BJ (cell line): ENCODE data around the gene UBE2L3. TPM values are rescaled to one million over a fixed set of nuclear protein-coding genes. Genes with fewer than 3 reads are reported as not detected.

Experiments
- CTCF ChIA-PET: fragments of 350-600 bp; formaldehyde crosslinking; extraction: SDS; loops from one replicate; lab custom pipeline; 2021; ENCODE audit warnings: antibody characterized with exemption, inconsistent platforms; lab: Yijun Ruan, JAX
- POLR2A ChIA-PET: fragments of 300-600 bp; sonication (Branson Sonifier 250); formaldehyde crosslinking; extraction: SDS; loops from one replicate; lab custom pipeline; 2021; ENCODE audit warnings: antibody characterized with exemption; lab: Charles Lee
- DNase-seq: peaks from one replicate; pipeline ENCODE4 v3.0.0-alpha.2; 2011; ENCODE audit warnings: low read depth
- H3K27me3 ChIP-seq: 2 replicates; pipeline ENCODE4 v1.6.0; 2011; ENCODE audit warnings: low read length; ENCODE audit not compliant: control insufficient read depth, insufficient read depth
- H3K36me3 ChIP-seq: 2 replicates; pipeline ENCODE4 v1.5.1; 2011; ENCODE audit warnings: low read length; ENCODE audit not compliant: control insufficient read depth, insufficient read depth
- H3K4me3 ChIP-seq: 2 replicates; pipeline ENCODE4 v1.5.1; 2011; ENCODE audit warnings: low read depth, mild to moderate bottlenecking, control low read depth, low read length
- CTCF ChIP-seq: IDR thresholded peaks from 2 replicates; pipeline ENCODE4 v1.5.1; 2011; ENCODE audit warnings: low read depth, mild to moderate bottlenecking, control low read depth, inconsistent platforms, low read length, moderate library complexity; ENCODE audit not compliant: insufficient read depth
- polyA plus RNA-seq: library from polyadenylated mRNA; depleted of rRNA; stranded (reverse); fragments of >200 nt; gene quantifications from 2 replicates; pipeline ENCODE4 v1.2.3, GENCODE V29; 2011

Gene UBE2L3
- polyA plus RNA-seq, 1 experiment, result 47.3 TPM

- H3K4me3 ChIP-seq, result no peak overlapping the region
- ChIA-PET POLR2A (no interaction called here), CTCF (interaction anchor here (1.8 to 2.3 kb wide), 2 partner anchors 19 to 72 kb away, joined by 6 to 7 read pairs; partner anchors contain the start of gene SDF2L1)
- TF ChIP-seq CTCF, result no peak
- no peaks in the 10 kb centered on the region for H3K36me3 ChIP-seq
- no peak for DNase-seq
- no peaks in the 10 kb centered on the region for H3K27me3 ChIP-seq
These were observed 2.1 kb downstream of the UBE2L3 start for GRCh38 chr22:21569459-21570170.

GRCh38 chr22:21570398-21570797 lies 2.9 kb downstream of the UBE2L3 start:
- Histone ChIP-seq H3K27me3 (no peaks in the 10 kb centered on the region), H3K4me3 (no peak overlapping the region), H3K36me3 (no peaks in the 10 kb centered on the region)
- no peak for TF ChIP-seq CTCF
- no peak for DNase-seq
- CTCF ChIA-PET, result interaction anchor here (2.3 kb wide), 1 partner anchor 72 kb away, joined by 7 read pairs; the partner anchor contains the start of gene SDF2L1
- POLR2A ChIA-PET, result interaction anchor here (0.6 kb wide), 1 partner anchor 11 kb away, joined by 7 read pairs; no protein-coding TSS in a partner anchor

- no peak for DNase-seq
- TF ChIP-seq CTCF, result no peak
- Histone ChIP-seq H3K4me3 (no peak overlapping the region), H3K27me3 (no peaks in the 10 kb centered on the region), H3K36me3 (no peaks in the 10 kb centered on the region)
- POLR2A ChIA-PET, result no interaction called here
- CTCF ChIA-PET, result interaction anchor here (1.2 kb wide), 1 partner anchor 69 kb away, joined by 4 read pairs; no protein-coding TSS in a partner anchor
These were observed 4.2 kb downstream of the UBE2L3 start for GRCh38 chr22:21571679-21572078.

- no peak for TF ChIP-seq CTCF
- ChIA-PET POLR2A (no interaction called here), CTCF (no interaction called here)
- H3K4me3 ChIP-seq, result no peak overlapping the region
- H3K36me3 ChIP-seq, result no peaks in the 10 kb centered on the region
- no peak for DNase-seq
- no peaks in the 10 kb centered on the region for H3K27me3 ChIP-seq
These were observed 5.8 kb downstream of the UBE2L3 start for GRCh38 chr22:21573293-21573734.

GRCh38 chr22:21573750-21574494 lies 6.4 kb downstream of the UBE2L3 start:
- no peak for DNase-seq
- CTCF ChIA-PET, result interaction anchor here (0.5 to 1.4 kb wide), 3 partner anchors 20 to 1950 kb away, joined by 3 to 4 read pairs (median 3); no protein-coding TSS in a partner anchor
- POLR2A ChIA-PET, result interaction anchor here (0.6 kb wide), 1 partner anchor 103 kb away, joined by 3 read pairs; no protein-coding TSS in a partner anchor
- Histone ChIP-seq H3K36me3 (no peaks in the 10 kb centered on the region), H3K27me3 (no peaks in the 10 kb centered on the region), H3K4me3 (no peak overlapping the region)
- TF ChIP-seq CTCF, result no peak
